Astrocyte of the cerebellum (primary cell): ENCODE data around the gene RPP30.

ENCODE experiments used
- DNase-seq: peaks from one replicate; pipeline ENCODE4 v3.0.0-alpha.2; 2011; ENCODE audit warnings: low read depth
- H3K4me3 ChIP-seq: 2 replicates; pipeline ENCODE4 v1.5.1; 2011; ENCODE audit warnings: mild to moderate bottlenecking, low read depth, low read length, moderate library complexity
- CTCF ChIP-seq: IDR thresholded peaks from 2 replicates; pipeline ENCODE4 v1.5.1; 2012; ENCODE audit warnings: low read length, low read depth, moderate library complexity, mild to moderate bottlenecking; ENCODE audit errors: missing control alignments
- in situ Hi-C: cut with HindIII; loops from 2 replicates; pipeline ENCODE4 v1.10.0; 2017; ENCODE audit warnings: low sequenced_read_pairs

Gene RPP30

GRCh38 chr10:90925079-90926029 lies 53.6 kb downstream of the RPP30 start:
- H3K4me3 ChIP-seq = no peak overlapping the region
- no peak for TF ChIP-seq CTCF
- in situ Hi-C loops = no loop called here
- DNase-seq = no peak

- in situ Hi-C loops = no loop called here
- DNase-seq = no peak
- TF ChIP-seq CTCF = no peak
- no peak overlapping the region for H3K4me3 ChIP-seq
These were observed 55.5 kb downstream of the RPP30 start for GRCh38 chr10:90927293-90927692.

GRCh38 chr10:90929179-90929578 lies 57.4 kb downstream of the RPP30 start:
- in situ Hi-C loops = no loop called here
- TF ChIP-seq CTCF = no peak
- no peak for DNase-seq
- no peak overlapping the region for H3K4me3 ChIP-seq

GRCh38 chr10:90930070-90930837 lies 58.5 kb downstream of the RPP30 start:
- in situ Hi-C loops = no loop called here
- DNase-seq = peak; percentile 88
- no peak for TF ChIP-seq CTCF
- peak overlapping the region; percentile 2 for H3K4me3 ChIP-seq

GRCh38 chr10:90930971-90931871 lies 59.4 kb downstream of the RPP30 start:
- no peak overlapping the region for H3K4me3 ChIP-seq
- DNase-seq = peak; percentile 87
- in situ Hi-C loops = no loop called here
- TF ChIP-seq CTCF = no peak

- DNase-seq = no peak
- no peak for TF ChIP-seq CTCF
- H3K4me3 ChIP-seq = no peak overlapping the region
- in situ Hi-C loops = no loop called here
These were observed 64.0 kb downstream of the RPP30 start for GRCh38 chr10:90935581-90936275.
